Transverse colon (tissue), 3 donors: ENCODE measurements around the gene TOR3A.

ENCODE experiments used
- EP300 ChIP-seq: sonication (generic); formaldehyde crosslinking; IDR thresholded peaks from one replicate; pipeline ENCODE4 v1.6.1; 2017; ENCODE audit warnings: antibody characterized with exemption, low read depth
- TF ChIP-seq, protein P1 (sequence below), 5 experiments: fragments of 200-600 bp in 3 of 5; fragments of 450-650 bp in 2 of 5; sonication (generic) in 3 of 5; IDR thresholded peaks; 1 replicate in 2 of 5; 2 replicates in 3 of 5; pipeline ENCODE4 v1.5.1; 2016 to 2017; ENCODE audit warnings: antibody characterized with exemption in 5 of 5, inconsistent platforms in 3 of 5, mild to moderate bottlenecking in 2 of 5, moderate library complexity in 1 of 5

DNA sequence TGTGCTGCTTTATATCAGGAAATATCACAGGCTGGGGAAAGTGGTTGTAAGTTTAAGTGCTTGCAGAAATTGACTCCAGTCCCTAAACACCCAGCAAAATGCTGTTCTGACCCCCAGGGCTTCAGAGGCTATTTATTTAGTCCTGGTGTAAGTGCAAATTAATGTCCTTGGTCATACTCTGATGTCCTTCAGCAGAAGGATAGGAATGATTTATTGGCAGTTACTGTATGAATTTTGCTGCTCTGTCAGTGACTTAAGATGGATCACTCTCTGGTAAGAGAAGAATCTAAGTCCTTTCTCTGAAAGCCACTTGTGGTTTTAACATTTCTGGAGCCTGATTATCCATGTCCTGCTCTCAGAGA is 34.3 kb upstream of the TOR3A start:
- TF ChIP-seq, protein P1, sequence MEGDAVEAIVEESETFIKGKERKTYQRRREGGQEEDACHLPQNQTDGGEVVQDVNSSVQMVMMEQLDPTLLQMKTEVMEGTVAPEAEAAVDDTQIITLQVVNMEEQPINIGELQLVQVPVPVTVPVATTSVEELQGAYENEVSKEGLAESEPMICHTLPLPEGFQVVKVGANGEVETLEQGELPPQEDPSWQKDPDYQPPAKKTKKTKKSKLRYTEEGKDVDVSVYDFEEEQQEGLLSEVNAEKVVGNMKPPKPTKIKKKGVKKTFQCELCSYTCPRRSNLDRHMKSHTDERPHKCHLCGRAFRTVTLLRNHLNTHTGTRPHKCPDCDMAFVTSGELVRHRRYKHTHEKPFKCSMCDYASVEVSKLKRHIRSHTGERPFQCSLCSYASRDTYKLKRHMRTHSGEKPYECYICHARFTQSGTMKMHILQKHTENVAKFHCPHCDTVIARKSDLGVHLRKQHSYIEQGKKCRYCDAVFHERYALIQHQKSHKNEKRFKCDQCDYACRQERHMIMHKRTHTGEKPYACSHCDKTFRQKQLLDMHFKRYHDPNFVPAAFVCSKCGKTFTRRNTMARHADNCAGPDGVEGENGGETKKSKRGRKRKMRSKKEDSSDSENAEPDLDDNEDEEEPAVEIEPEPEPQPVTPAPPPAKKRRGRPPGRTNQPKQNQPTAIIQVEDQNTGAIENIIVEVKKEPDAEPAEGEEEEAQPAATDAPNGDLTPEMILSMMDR (IDR thresholded peaks at IDR 0.05) = no peak
- TF ChIP-seq EP300 = no peak
